DOHH2 (cell line): ENCODE measurements around the gene ACVR1B.

Experiments
- H3F3A ChIP-seq: fragments of 200-600 bp; sonication (generic), shearing (Covaris generic); 2 replicates; pipeline ENCODE4 v1.6.0; 2016; ENCODE audit warnings: antibody characterized with exemption, mild to moderate bottlenecking; ENCODE audit not compliant: control insufficient read depth, insufficient read depth
- H3K27ac ChIP-seq: fragments of 200-600 bp; sonication (generic); 2 replicates; pipeline ENCODE4 v1.5.1; 2014; ENCODE audit warnings: low read depth, mild to moderate bottlenecking, low read length, moderate library complexity
- H3K27me3 ChIP-seq: fragments of 200-600 bp; sonication (generic); 2 replicates; pipeline ENCODE4 v1.6.1; 2014; ENCODE audit warnings: mild to moderate bottlenecking, low read length, mixed read lengths; ENCODE audit not compliant: control insufficient read depth
- H3K36me3 ChIP-seq: fragments of 200-600 bp; sonication (generic); 2 replicates; pipeline ENCODE4 v1.6.1; 2014; ENCODE audit warnings: mild to moderate bottlenecking, low read length, moderate library complexity, mixed read lengths; ENCODE audit not compliant: control insufficient read depth
- H3K4me1 ChIP-seq: fragments of 200-600 bp; sonication (generic); 2 replicates; pipeline ENCODE4 v1.6.1; 2014; ENCODE audit warnings: mild to moderate bottlenecking, low read length, mixed read lengths; ENCODE audit not compliant: control insufficient read depth
- H3K4me2 ChIP-seq: fragments of 200-600 bp; sonication (generic); 2 replicates; pipeline ENCODE4 v1.6.0; 2014; ENCODE audit warnings: mild to moderate bottlenecking, low read length, moderate library complexity
- H3K4me3 ChIP-seq: fragments of 200-600 bp; sonication (generic); 2 replicates; pipeline ENCODE4 v1.5.1; 2014; ENCODE audit warnings: mild to moderate bottlenecking, low read length, mixed read lengths
- H3K79me2 ChIP-seq: fragments of 200-600 bp; sonication (generic); 2 replicates; pipeline ENCODE4 v1.6.1; 2014; ENCODE audit warnings: mild to moderate bottlenecking, low read length, mixed read lengths; ENCODE audit not compliant: control insufficient read depth
- H3K9me2 ChIP-seq: fragments of 200-600 bp; sonication (generic); replicated peaks from 2 replicates; pipeline ENCODE4 v1.6.1; 2014; ENCODE audit warnings: mild to moderate bottlenecking, low read length, mixed read lengths; ENCODE audit not compliant: control insufficient read depth
- H3K9me3 ChIP-seq: fragments of 200-600 bp; sonication (generic); 2 replicates; pipeline ENCODE4 v1.6.1; 2014; ENCODE audit warnings: antibody characterized with exemption, low read length, mixed read lengths; ENCODE audit not compliant: control insufficient read depth, insufficient read depth
- H4K20me1 ChIP-seq: fragments of 200-600 bp; sonication (generic); 2 replicates; pipeline ENCODE4 v1.6.0; 2014; ENCODE audit warnings: low read depth, mild to moderate bottlenecking, antibody characterized with exemption, low read length, moderate library complexity; ENCODE audit not compliant: control insufficient read depth, insufficient read depth
- CTCF ChIP-seq: fragments of 200-600 bp; sonication (generic); IDR thresholded peaks from one replicate; pipeline ENCODE4 v1.5.1; 2014; ENCODE audit warnings: antibody characterized with exemption, mild to moderate bottlenecking, low read depth, low read length; ENCODE audit not compliant: poor library complexity, severe bottlenecking
- EZH2phosphoT487 ChIP-seq: fragments of 200-600 bp; sonication (generic); IDR thresholded peaks from 2 replicates; pipeline ENCODE4 v1.6.1; 2017; ENCODE audit warnings: borderline replicate concordance, mild to moderate bottlenecking, antibody characterized with exemption, low read length, moderate library complexity, mixed read lengths

The ACVR1B gene

GRCh38 chr12:52011602-52012214 lies 60.2 kb downstream of the ACVR1B start:
- H3K4me2 ChIP-seq = no peak overlapping the region
- H3K4me1 ChIP-seq = no peaks in the 10 kb centered on the region; the same call in 1 of the 2 replicates
- H3K4me3 ChIP-seq = no peak overlapping the region
- H3K9me2 ChIP-seq = no peaks in the 10 kb centered on the region
- peaks cover 31% of the 10 kb centered on the region for H3K27me3 ChIP-seq
- H3K9me3 ChIP-seq = no peaks in the 10 kb centered on the region
- no peaks in the 10 kb centered on the region for H3F3A ChIP-seq
- TF ChIP-seq EZH2phosphoT487 (no peak), CTCF (no peak)
- H3K27ac ChIP-seq = no peak overlapping the region
- no peaks in the 10 kb centered on the region for H3K36me3 ChIP-seq
- no peaks in the 10 kb centered on the region for H4K20me1 ChIP-seq
- H3K79me2 ChIP-seq = no peaks in the 10 kb centered on the region

GRCh38 chr12:52013626-52014310 lies 62.3 kb downstream of the ACVR1B start:
- Histone ChIP-seq H3K27ac (no peak overlapping the region), H3K4me1 (no peaks in the 10 kb centered on the region), H3K9me3 (no peaks in the 10 kb centered on the region), H3K27me3 (peaks cover 20% of the 10 kb centered on the region), H3F3A (no peaks in the 10 kb centered on the region), H3K36me3 (no peaks in the 10 kb centered on the region), H3K79me2 (no peaks in the 10 kb centered on the region), H3K4me2 (no peak overlapping the region), H3K9me2 (no peaks in the 10 kb centered on the region), H4K20me1 (no peaks in the 10 kb centered on the region), H3K4me3 (no peak overlapping the region)
- no peak for TF ChIP-seq EZH2phosphoT487
- TF ChIP-seq CTCF = no peak

- Histone ChIP-seq H3K27me3 (peaks cover 27% of the 10 kb centered on the region), H3K4me2 (no peak overlapping the region), H3K4me1 (no peaks in the 10 kb centered on the region), H3K9me3 (no peaks in the 10 kb centered on the region), H4K20me1 (no peaks in the 10 kb centered on the region), H3K36me3 (no peaks in the 10 kb centered on the region), H3K79me2 (no peaks in the 10 kb centered on the region), H3K27ac (no peak overlapping the region), H3K4me3 (no peak overlapping the region), H3F3A (no peaks in the 10 kb centered on the region), H3K9me2 (no peaks in the 10 kb centered on the region)
- TF ChIP-seq EZH2phosphoT487 (no peak), CTCF (no peak)
Measured at GRCh38 chr12:52014567-52015530, 63.4 kb downstream of the ACVR1B start.
